Keratinocyte (primary cell): Measurements from ENCODE around the gene DIP2C. TPM values are rescaled to one million over a fixed set of nuclear protein-coding genes. Genes with fewer than 3 reads are reported as not detected.

ENCODE experiments used
- DNase-seq: peaks from one replicate; pipeline ENCODE4 v3.0.0-alpha.2; 2011; ENCODE audit warnings: low read depth, missing footprints, low spot score
- FAIRE-seq: peaks from 2 replicates; lab custom pipeline; 2011; peaks lifted over from hg19 to GRCh38; lab: Jason Lieb, UNC
- H2AFZ ChIP-seq: 2 replicates; pipeline ENCODE4 v1.6.0; 2012; ENCODE audit warnings: low read length, control low read depth, inconsistent platforms; ENCODE audit not compliant: control insufficient read depth
- H3K27ac ChIP-seq: 2 replicates; pipeline ENCODE4 v1.5.1; 2011; ENCODE audit warnings: low read length; ENCODE audit not compliant: control insufficient read depth, insufficient read depth
- H3K27me3 ChIP-seq: 3 replicates; pipeline ENCODE4 v1.6.0; 2011; ENCODE audit warnings: low read length; ENCODE audit not compliant: control insufficient read depth, insufficient read depth; ENCODE audit errors: extremely low read depth
- H3K36me3 ChIP-seq, 2 experiments: 2 replicates in 1 of 2; 3 replicates in 1 of 2; pipeline ENCODE4 v1.5.1; 2011; ENCODE audit warnings: low read length in 2 of 2, mild to moderate bottlenecking in 1 of 2; ENCODE audit not compliant: control insufficient read depth in 2 of 2, insufficient read depth in 2 of 2; ENCODE audit errors: extremely low read depth in 1 of 2
- H3K4me1 ChIP-seq: 3 replicates; pipeline ENCODE4 v1.5.1; 2011; ENCODE audit warnings: low read length; ENCODE audit not compliant: control insufficient read depth, insufficient read depth; ENCODE audit errors: extremely low read depth
- H3K4me2 ChIP-seq: 3 replicates; pipeline ENCODE4 v1.6.0; 2011; ENCODE audit warnings: low read depth, low read length; ENCODE audit not compliant: control insufficient read depth, insufficient read depth; ENCODE audit errors: extremely low read depth
- H3K4me3 ChIP-seq, 3 experiments: fragments of 200-600 bp in 1 of 3; sonication (generic) in 1 of 3; 2 replicates in 2 of 3; 3 replicates in 1 of 3; pipeline ENCODE4 v1.5.1; 2011 to 2016; ENCODE audit warnings: low read length in 3 of 3, mild to moderate bottlenecking in 3 of 3, control low read depth in 2 of 3, inconsistent platforms in 1 of 3, low read depth in 1 of 3, mixed read lengths in 1 of 3, mixed run types in 1 of 3, moderate library complexity in 1 of 3; ENCODE audit not compliant: control insufficient read depth in 2 of 3, insufficient read depth in 2 of 3; ENCODE audit errors: extremely low read depth in 1 of 3
- H3K79me2 ChIP-seq: 2 replicates; pipeline ENCODE4 v1.6.0; 2012; ENCODE audit warnings: low read length; ENCODE audit not compliant: control insufficient read depth, insufficient read depth
- H3K9ac ChIP-seq: 3 replicates; pipeline ENCODE4 v1.6.0; 2011; ENCODE audit warnings: low read length; ENCODE audit not compliant: control insufficient read depth, insufficient read depth; ENCODE audit errors: extremely low read depth
- H3K9me1 ChIP-seq: 3 replicates; pipeline ENCODE4 v1.6.0; 2011; ENCODE audit warnings: low read length; ENCODE audit not compliant: control insufficient read depth, insufficient read depth; ENCODE audit errors: extremely low read depth
- H3K9me3 ChIP-seq: 2 replicates; pipeline ENCODE4 v1.5.1; 2012; ENCODE audit warnings: low read depth, low read length; ENCODE audit not compliant: control insufficient read depth
- H4K20me1 ChIP-seq: 3 replicates; pipeline ENCODE4 v1.6.0; 2011; ENCODE audit warnings: low read length; ENCODE audit not compliant: control insufficient read depth, insufficient read depth; ENCODE audit errors: extremely low read depth
- CTCF ChIP-seq, 3 experiments: IDR thresholded peaks in 1 of 3; conservative IDR thresholded peaks in 1 of 3; optimal IDR thresholded peaks in 1 of 3; 2 replicates in 2 of 3; 3 replicates in 1 of 3; pipeline versions ENCODE3 to v1.5.1; 2011; ENCODE audit warnings: low read length in 3 of 3, mild to moderate bottlenecking in 3 of 3, moderate library complexity in 2 of 3, control low read depth in 1 of 3, inconsistent platforms in 1 of 3; ENCODE audit not compliant: insufficient read depth in 2 of 3; ENCODE audit errors: extremely low read depth in 1 of 3
- EZH2 ChIP-seq: IDR thresholded peaks from one replicate; pipeline ENCODE4 v1.6.1; 2012; ENCODE audit warnings: inconsistent platforms, mild to moderate bottlenecking, low read length, moderate library complexity
- dilution Hi-C: fragments of 300-500 bp; cut with MboI; formaldehyde crosslinking; loops from one replicate; pipeline ENCODE4 v1.7.0; 2020; ENCODE audit warnings: low sequenced_read_pairs; ENCODE audit not compliant: extremely low pct_ligation_motif_present
- polyA plus RNA-seq, 5 experiments: library from polyadenylated mRNA; depleted of rRNA in 3 of 5; stranded (reverse) in 3 of 5; stranded (forward) in 1 of 5; unstranded in 1 of 5; fragments of >200 nt; gene quantifications; 1 replicate in 1 of 5; 2 replicates in 3 of 5; 3 replicates in 1 of 5; pipeline versions ENCODE4 v1.2.1 to v1.2.3, GENCODE V29; 2011 to 2012; ENCODE audit warnings: missing spikeins in 2 of 5, low read depth in 1 of 5, low replicate concordance in 1 of 5

DIP2C gene
- polyA plus RNA-seq, 1 donor (not counting 4 experiments of a cell fraction or from before 2014, with no cell fraction given): 1.3 TPM

DNA sequence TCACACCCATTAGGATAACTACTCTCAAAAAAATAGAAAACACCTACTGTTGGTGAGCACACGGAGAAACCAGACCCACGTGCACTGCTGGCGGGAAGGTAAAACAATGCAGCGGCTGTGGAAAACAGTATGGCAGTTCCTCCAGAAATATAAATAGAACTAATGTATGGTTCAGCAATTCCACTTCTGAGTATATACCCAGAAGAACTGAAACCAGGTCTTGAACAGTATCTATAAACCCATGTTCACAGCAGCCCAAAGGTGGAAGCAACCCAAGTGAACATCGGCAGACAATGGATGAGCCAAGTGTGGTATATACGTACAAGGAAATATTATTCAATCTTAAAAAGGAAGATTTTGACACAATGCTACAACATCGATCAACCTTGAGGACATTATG, 389.5 kb downstream of the DIP2C start:
- H3K79me2 ChIP-seq: no peaks in the 10 kb centered on the region
- no peaks in the 10 kb centered on the region for H3K9me3 ChIP-seq
- no peak for DNase-seq
- H3K4me3 ChIP-seq: no peak overlapping the region
- no peaks in the 10 kb centered on the region for H3K36me3 ChIP-seq
- H3K4me2 ChIP-seq: no peak overlapping the region
- H2AFZ ChIP-seq: no peak overlapping the region
- FAIRE-seq: no peak
- H3K27me3 ChIP-seq: no peaks in the 10 kb centered on the region
- H3K9me1 ChIP-seq: no peaks in the 10 kb centered on the region
- TF ChIP-seq CTCF (optimal IDR thresholded peaks at IDR 0.05 in 1 of 3, IDR thresholded peaks at IDR 0.05 in 1 of 3, conservative IDR thresholded peaks at IDR 0.05 in 1 of 3; ENCODE audit: extremely low read depth in 1 of 3, insufficient read depth in 2 of 3, low read length in 3 of 3): no peak
- H3K27ac ChIP-seq: no peak overlapping the region
- dilution Hi-C loops: no loop called here
- H3K9ac ChIP-seq: no peak overlapping the region
- peaks cover 4% of the 10 kb centered on the region for H3K4me1 ChIP-seq
- H4K20me1 ChIP-seq: no peaks in the 10 kb centered on the region

DNA sequence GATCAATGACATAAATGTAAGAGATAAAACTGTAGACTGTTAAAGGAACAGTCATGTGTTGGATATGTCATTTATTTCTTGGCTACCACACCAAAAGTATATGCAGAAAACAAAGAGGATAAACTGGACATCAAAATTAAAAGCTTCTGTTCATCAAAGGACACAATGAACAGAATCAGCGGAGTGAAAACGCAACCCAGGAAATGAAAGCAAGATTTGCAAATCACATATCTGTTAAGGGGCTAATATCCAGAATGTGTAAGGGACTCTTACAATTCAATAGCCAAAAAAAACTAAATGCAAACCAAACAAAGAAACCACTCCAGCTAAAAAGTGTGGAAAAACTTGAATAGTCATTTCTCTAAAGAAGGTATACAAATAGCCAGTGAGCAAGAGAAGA, 390.0 kb downstream of the DIP2C start:
- TF ChIP-seq EZH2 (no peak), CTCF (optimal IDR thresholded peaks at IDR 0.05 in 1 of 3, IDR thresholded peaks at IDR 0.05 in 1 of 3, conservative IDR thresholded peaks at IDR 0.05 in 1 of 3; ENCODE audit: extremely low read depth in 1 of 3, insufficient read depth in 2 of 3, low read length in 3 of 3) (no peak)
- Histone ChIP-seq H4K20me1 (no peaks in the 10 kb centered on the region), H3K27ac (no peak overlapping the region), H3K4me2 (no peak overlapping the region), H3K4me1 (peaks cover 4% of the 10 kb centered on the region), H3K9me1 (no peaks in the 10 kb centered on the region), H3K79me2 (no peaks in the 10 kb centered on the region), H3K27me3 (no peaks in the 10 kb centered on the region), H2AFZ (no peak overlapping the region), H3K9me3 (no peaks in the 10 kb centered on the region), H3K36me3 (no peaks in the 10 kb centered on the region), H3K4me3 (no peak overlapping the region), H3K9ac (no peak overlapping the region)
- DNase-seq (no peak), FAIRE-seq (no peak)
- dilution Hi-C loops: no loop called here
